Measurements from ENCODE around the gene MLANA.

The MLANA gene, protein sequence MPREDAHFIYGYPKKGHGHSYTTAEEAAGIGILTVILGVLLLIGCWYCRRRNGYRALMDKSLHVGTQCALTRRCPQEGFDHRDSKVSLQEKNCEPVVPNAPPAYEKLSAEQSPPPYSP

GRCh38 chr9:5890641-5891040 is at the start of gene MLANA:
Gene MLANA (plus strand): TSS chr9:5890889. CDS start chr9:5892475, 1,586 bp downstream.
- TF ChIP-seq CTCF (IDR thresholded peaks at IDR 0.05; ENCODE audit: low read depth, low read length) = no peak
- no peak for DNase-seq (ENCODE audit: extremely low read depth, low read depth)

- no peak for TF ChIP-seq CTCF (IDR thresholded peaks at IDR 0.05; ENCODE audit: low read depth, low read length)
- DNase-seq (ENCODE audit: extremely low read depth, low read depth) = no peak
These were observed 48.7 kb upstream of the MLANA start for GRCh38 chr9:5841771-5842573.

DNA sequence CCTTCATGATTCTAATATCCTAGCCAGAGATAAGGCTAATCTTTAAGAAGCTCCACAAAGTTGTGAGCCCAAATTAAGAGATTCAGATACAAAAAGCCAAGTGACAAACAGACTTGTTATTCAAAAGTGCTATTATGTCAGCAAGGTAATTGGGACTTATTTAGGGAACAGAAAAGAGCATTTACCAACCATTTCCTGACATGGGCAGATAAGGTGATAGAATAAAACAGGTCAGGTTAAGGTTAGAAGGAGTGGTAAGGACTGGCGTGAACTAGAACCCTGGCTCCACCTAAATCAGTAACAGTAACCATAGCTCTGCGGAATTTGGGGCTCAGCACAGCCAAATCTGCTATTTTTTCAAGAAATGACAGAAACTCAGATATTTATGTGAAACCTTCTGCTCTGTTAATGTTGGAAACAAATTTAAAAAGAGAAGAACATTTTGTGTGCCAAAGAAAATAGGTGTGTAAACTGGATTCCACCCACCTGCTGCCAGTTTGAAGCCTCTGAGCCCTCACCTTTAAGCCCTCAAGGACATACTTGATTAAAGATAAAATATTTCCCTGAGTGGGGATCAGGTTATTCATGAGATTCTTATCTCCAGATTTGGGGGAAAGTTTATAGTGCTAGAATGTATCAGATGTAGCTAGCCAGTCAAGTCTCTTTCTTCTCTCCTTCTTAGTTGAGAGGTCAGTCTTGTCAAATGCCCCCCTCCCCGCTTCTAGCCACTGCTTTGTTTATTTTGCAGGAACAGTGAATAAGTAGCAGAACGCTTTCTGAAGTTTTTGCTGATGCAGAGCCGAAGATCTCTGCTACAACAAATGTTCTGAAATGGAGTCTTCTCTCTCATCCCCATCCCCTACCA is 47.5 kb upstream of the MLANA start:
- no peak for TF ChIP-seq CTCF (IDR thresholded peaks at IDR 0.05; ENCODE audit: low read depth, low read length)
- no peak for DNase-seq (ENCODE audit: extremely low read depth, low read depth)

- TF ChIP-seq CTCF (IDR thresholded peaks at IDR 0.05; ENCODE audit: low read depth, low read length) = no peak
- no peak for DNase-seq (ENCODE audit: extremely low read depth, low read depth)
These were observed 46.8 kb upstream of the MLANA start for GRCh38 chr9:5843794-5844471.

DNA sequence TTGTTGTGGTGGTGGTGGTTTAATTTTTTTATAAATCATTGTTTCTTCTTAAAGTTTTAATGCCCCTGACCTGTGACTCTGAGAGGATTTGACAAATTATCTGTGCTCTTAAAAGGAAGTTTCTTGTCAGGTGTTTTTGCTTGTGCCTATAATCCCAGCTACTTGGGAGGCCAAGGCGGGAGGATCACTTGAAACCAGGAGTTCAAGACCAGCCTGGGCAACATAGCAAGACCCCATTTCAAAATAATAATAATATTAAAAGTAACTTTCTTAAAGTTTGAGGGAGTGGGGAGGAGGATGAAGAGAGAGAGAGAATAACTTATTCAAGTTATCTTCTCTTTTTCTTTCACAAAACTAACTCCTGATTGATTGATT is 45.5 kb upstream of the MLANA start:
- no peak for TF ChIP-seq CTCF (IDR thresholded peaks at IDR 0.05; ENCODE audit: low read depth, low read length)
- DNase-seq (ENCODE audit: extremely low read depth, low read depth) = no peak

DNA sequence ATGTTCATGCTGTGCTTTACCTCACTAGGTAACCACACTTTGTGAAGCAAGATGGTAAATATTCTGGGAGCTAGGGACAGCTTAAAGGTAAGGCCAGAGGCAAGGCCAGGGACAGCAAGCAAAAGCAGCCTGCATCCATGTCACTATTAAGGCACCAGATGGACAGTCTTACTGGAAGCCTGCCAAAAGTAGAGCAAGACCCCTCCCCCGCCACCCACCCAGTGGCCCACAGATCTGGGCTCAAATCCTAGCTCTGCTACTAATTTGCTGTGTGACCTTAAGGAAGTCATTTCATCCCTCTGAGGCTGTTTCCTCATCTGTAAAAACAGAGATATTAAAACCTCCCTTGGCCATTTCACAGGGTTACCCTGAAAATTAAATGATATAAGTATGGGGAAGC is 44.6 kb upstream of the MLANA start:
- DNase-seq (ENCODE audit: extremely low read depth, low read depth) = no peak
- no peak for TF ChIP-seq CTCF (IDR thresholded peaks at IDR 0.05; ENCODE audit: low read depth, low read length)
